Mesendoderm (in vitro differentiated cells): ENCODE results near the gene AKAP12.

ENCODE experiments used
- DNase-seq: peaks from one replicate; pipeline ENCODE4 v3.0.0; 2013
- H2AK5ac ChIP-seq: 2 replicates; pipeline ENCODE4 v1.6.1; 2013; ENCODE audit warnings: low read length, inconsistent platforms
- H2BK120ac ChIP-seq: 2 replicates; pipeline ENCODE4 v1.6.1; 2013; ENCODE audit warnings: low read depth, mild to moderate bottlenecking, low read length, moderate library complexity, mixed read lengths
- H2BK15ac ChIP-seq: replicated peaks from 2 replicates; pipeline ENCODE4 v1.6.1; 2013; ENCODE audit warnings: low read depth, mild to moderate bottlenecking, moderate library complexity
- H2BK5ac ChIP-seq: 2 replicates; pipeline ENCODE4 v1.6.1; 2013; ENCODE audit warnings: low read length, inconsistent platforms
- H3K18ac ChIP-seq: 2 replicates; pipeline ENCODE4 v1.6.1; 2013; ENCODE audit warnings: mild to moderate bottlenecking, low read length, mixed read lengths
- H3K23ac ChIP-seq: one replicate; pipeline ENCODE4 v1.6.1; 2013; ENCODE audit warnings: low read length
- H3K27ac ChIP-seq: 2 replicates; pipeline ENCODE4 v1.5.1; 2013; ENCODE audit warnings: low read depth, mild to moderate bottlenecking, inconsistent platforms, low read length, moderate library complexity
- H3K27me3 ChIP-seq: 2 replicates; pipeline ENCODE4 v1.6.1; 2013; ENCODE audit warnings: low read length, control low read depth, mild to moderate bottlenecking, inconsistent platforms; ENCODE audit not compliant: insufficient read depth, poor library complexity
- H3K36me3 ChIP-seq: 2 replicates; pipeline ENCODE4 v1.6.1; 2013; ENCODE audit warnings: low read length, inconsistent platforms; ENCODE audit not compliant: control insufficient read depth, insufficient read depth
- H3K4ac ChIP-seq: one replicate; pipeline ENCODE4 v1.6.1; 2013; ENCODE audit warnings: low read depth, mild to moderate bottlenecking, low read length, moderate library complexity
- H3K4me1 ChIP-seq: 2 replicates; pipeline ENCODE4 v1.6.1; 2013; ENCODE audit warnings: low read depth, low read length, inconsistent platforms; ENCODE audit not compliant: control insufficient read depth
- H3K4me2 ChIP-seq: 2 replicates; pipeline ENCODE4 v1.6.1; 2013; ENCODE audit warnings: low read length
- H3K4me3 ChIP-seq: 2 replicates; pipeline ENCODE4 v1.5.1; 2013; ENCODE audit warnings: mild to moderate bottlenecking, low read length
- H3K56ac ChIP-seq: one replicate; pipeline ENCODE4 v1.6.1; 2013; ENCODE audit warnings: low read length
- H3K79me1 ChIP-seq: 2 replicates; pipeline ENCODE4 v1.6.1; 2013; ENCODE audit warnings: low read length, inconsistent platforms
- H3K79me2 ChIP-seq: 2 replicates; pipeline ENCODE4 v1.6.1; 2013; ENCODE audit warnings: mild to moderate bottlenecking, low read length; ENCODE audit not compliant: control insufficient read depth, insufficient read depth
- H3K9ac ChIP-seq: 2 replicates; pipeline ENCODE4 v1.6.1; 2013; ENCODE audit warnings: low read length, inconsistent platforms
- H4K5ac ChIP-seq: one replicate; pipeline ENCODE4 v1.6.1; 2013; ENCODE audit warnings: low read length
- H4K8ac ChIP-seq: one replicate; pipeline ENCODE4 v1.6.1; 2013; ENCODE audit warnings: low read depth, mild to moderate bottlenecking, control low read depth, low read length, moderate library complexity
- WGBS: extraction: QIAGEN DNeasy Blood & Tissue Kit; methylation state at CpG from one replicate; pipeline ENCODE4 v1.1.7; 2013; ENCODE audit warnings: low lambda C conversion rate, missing lambda C conversion rate; ENCODE audit not compliant: insufficient coverage; ENCODE audit errors: extremely low coverage; 5-methylcytosine and 5-hydroxymethylcytosine counted together

Gene AKAP12

DNA sequence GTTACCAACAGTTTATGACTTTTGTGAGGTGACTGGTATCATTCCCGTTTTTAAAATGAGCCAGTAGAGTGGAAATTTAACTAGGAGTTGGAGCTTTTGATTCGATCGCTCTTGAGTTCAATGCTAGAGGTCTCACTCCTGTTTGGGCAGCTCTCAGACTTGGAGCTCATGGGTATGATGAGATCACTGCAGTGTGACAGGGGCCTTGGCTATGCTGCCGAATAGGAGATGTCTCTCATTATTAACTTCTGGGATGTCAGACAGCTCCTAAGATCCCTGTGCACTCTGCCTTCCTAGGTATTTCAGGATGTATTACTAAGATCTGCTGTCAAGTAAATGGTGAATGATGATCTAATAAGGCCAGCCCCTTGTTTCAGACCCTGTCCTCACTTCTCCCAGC is 20.4 kb downstream of the AKAP12 start:
- no peak overlapping the region for H3K23ac ChIP-seq
- no peak overlapping the region for H2BK15ac ChIP-seq
- no CpG with 5 or more reads among the region's 4 CpGs for WGBS
- H3K4me2 ChIP-seq = no peak overlapping the region
- H4K5ac ChIP-seq = no peak overlapping the region
- H2BK120ac ChIP-seq = no peak overlapping the region
- peaks cover 6% of the 10 kb centered on the region for H3K79me2 ChIP-seq
- no peak overlapping the region for H2AK5ac ChIP-seq
- H3K4me1 ChIP-seq = no peaks in the 10 kb centered on the region
- no peak overlapping the region for H3K56ac ChIP-seq
- H3K18ac ChIP-seq = no peak overlapping the region
- no peaks in the 10 kb centered on the region for H3K27me3 ChIP-seq
- no peak overlapping the region for H3K27ac ChIP-seq
- no peak overlapping the region for H3K4me3 ChIP-seq
- H3K9ac ChIP-seq = no peak overlapping the region
- DNase-seq = no peak
- no peak overlapping the region for H3K4ac ChIP-seq
- H2BK5ac ChIP-seq = no peak overlapping the region
- H3K36me3 ChIP-seq = no peaks in the 10 kb centered on the region
- peaks cover 8% of the 10 kb centered on the region for H3K79me1 ChIP-seq
- H4K8ac ChIP-seq = no peak overlapping the region

DNA sequence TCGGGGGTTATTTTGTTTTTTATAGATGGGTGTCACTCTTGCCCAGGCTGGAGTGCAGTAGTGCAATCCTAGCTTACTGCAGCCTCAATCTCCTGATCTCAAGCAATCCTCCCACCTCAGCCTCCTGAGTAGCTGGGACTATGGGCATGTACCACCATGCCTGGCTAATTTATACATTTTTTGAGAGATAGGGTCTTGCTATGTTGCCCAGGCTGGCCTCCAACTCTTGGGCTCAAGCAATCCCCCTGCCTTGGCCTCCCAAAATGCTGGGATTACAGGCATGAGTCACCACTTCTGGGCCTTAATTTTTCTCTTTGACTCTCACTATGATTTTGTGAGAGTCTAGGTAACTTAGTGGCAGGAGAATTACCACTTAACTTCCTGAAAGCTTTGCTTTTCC is 23.3 kb downstream of the AKAP12 start:
- no peaks in the 10 kb centered on the region for H3K27me3 ChIP-seq
- H3K36me3 ChIP-seq = no peaks in the 10 kb centered on the region
- no CpG with 5 or more reads among the region's 1 CpG for WGBS

DNA sequence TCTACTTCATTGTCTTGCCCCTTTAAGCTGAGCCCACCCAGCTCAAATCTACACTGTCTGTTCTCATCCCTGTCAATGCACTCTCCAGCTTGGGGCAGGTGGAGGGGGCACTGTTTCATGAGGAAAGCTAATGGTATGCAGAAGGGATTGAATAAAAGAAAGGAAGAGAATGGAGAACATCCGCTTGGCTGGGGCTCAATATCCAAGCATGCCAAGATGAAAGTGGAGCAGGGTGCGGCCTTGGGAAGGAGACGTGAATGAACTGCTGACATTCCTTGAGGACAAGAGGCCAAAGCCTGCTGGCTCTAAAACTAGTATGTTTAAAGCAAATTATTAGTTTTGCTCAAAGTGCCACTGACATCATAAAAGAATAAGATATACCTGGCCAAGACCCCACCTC is 24.2 kb downstream of the AKAP12 start:
- Histone ChIP-seq H4K5ac (no peak overlapping the region), H3K56ac (no peak overlapping the region), H3K9ac (no peak overlapping the region), H2AK5ac (no peak overlapping the region), H3K4me3 (no peak overlapping the region), H3K79me1 (peaks cover 4% of the 10 kb centered on the region), H3K36me3 (no peaks in the 10 kb centered on the region), H4K8ac (no peak overlapping the region), H3K79me2 (peaks cover 2% of the 10 kb centered on the region), H2BK120ac (no peak overlapping the region), H3K27me3 (no peaks in the 10 kb centered on the region), H3K23ac (no peak overlapping the region), H3K4ac (no peak overlapping the region), H3K4me2 (no peak overlapping the region), H3K27ac (no peak overlapping the region), H2BK5ac (no peak overlapping the region), H3K4me1 (no peaks in the 10 kb centered on the region), H3K18ac (no peak overlapping the region), H2BK15ac (no peak overlapping the region)
- no CpG with 5 or more reads among the region's 3 CpGs for WGBS
- DNase-seq = no peak

More for the DNA sequence above, 23.3 kb downstream of the AKAP12 start:
- H4K8ac ChIP-seq = no peak overlapping the region
- H4K5ac ChIP-seq = no peak overlapping the region
- H3K27ac ChIP-seq = no peak overlapping the region
- H3K4me3 ChIP-seq = no peak overlapping the region
- peaks cover 2% of the 10 kb centered on the region for H3K79me2 ChIP-seq
- DNase-seq = no peak
- no peak overlapping the region for H3K23ac ChIP-seq
- no peak overlapping the region for H2BK15ac ChIP-seq
- H3K9ac ChIP-seq = no peak overlapping the region
- H3K79me1 ChIP-seq = peaks cover 6% of the 10 kb centered on the region
- no peak overlapping the region for H3K4me2 ChIP-seq
- no peak overlapping the region for H3K56ac ChIP-seq
- H3K18ac ChIP-seq = no peak overlapping the region
- H2BK5ac ChIP-seq = no peak overlapping the region
- no peak overlapping the region for H2BK120ac ChIP-seq
- no peak overlapping the region for H3K4ac ChIP-seq
- H2AK5ac ChIP-seq = no peak overlapping the region
- H3K4me1 ChIP-seq = no peaks in the 10 kb centered on the region

DNA sequence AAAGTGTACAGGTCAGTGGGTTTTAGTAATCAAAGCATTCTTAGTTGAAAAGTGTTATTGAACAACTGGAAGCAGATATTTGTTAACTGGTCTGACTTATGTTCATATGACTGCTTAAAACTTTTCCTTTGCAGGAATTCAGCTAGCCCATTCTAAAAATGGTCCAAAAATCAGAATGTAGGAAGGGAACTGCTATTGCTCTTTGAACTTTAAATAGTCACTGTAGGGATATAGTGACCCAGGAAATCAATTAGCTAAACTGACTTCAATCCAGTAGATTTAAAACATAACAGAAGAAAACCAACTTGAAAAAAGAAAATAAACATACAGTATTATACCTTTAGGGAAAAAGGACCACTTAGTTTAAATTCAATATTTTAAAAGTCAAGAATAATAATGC is 25.5 kb downstream of the AKAP12 start:
- no peaks in the 10 kb centered on the region for H3K36me3 ChIP-seq
- H3K56ac ChIP-seq = no peak overlapping the region

DNA sequence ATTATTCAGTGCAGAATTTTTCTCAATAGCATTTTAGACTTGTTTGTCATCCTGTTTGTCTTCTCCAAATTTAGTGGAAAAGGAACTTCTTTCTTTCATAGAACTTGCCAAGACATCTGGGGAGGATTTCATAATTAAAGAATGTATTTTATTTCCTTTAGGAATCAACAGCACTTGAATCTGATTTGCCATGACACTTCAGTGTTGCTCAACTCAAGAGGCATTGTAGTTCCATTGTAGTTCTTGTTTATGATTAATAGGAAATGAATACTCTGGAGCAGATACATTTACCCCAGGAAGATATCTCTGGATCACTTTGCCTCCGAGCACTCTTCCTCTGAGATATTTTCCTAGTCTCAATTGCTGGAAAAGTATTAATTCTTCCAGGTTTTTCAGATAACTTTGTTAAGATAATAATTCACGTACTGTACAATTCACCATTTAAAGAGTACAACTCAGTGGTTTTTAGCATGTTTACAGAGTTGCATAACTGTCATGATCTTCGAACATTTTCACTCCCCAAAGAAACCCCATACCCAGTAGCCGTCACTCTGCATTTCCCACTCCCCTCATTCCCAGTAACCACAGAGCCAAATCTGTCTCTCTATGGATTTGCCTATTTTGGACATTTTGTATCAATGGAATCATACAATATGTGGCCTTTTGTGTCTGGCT is 29.7 kb downstream of the AKAP12 start:
- Histone ChIP-seq H3K79me1 (peaks cover 4% of the 10 kb centered on the region), H3K23ac (no peak overlapping the region), H3K27ac (no peak overlapping the region), H3K18ac (no peak overlapping the region), H3K4me1 (no peaks in the 10 kb centered on the region), H2AK5ac (no peak overlapping the region), H3K27me3 (no peaks in the 10 kb centered on the region), H3K4me2 (no peak overlapping the region), H3K4ac (no peak overlapping the region), H3K9ac (no peak overlapping the region), H2BK15ac (no peak overlapping the region), H2BK120ac (no peak overlapping the region), H3K79me2 (peaks cover 6% of the 10 kb centered on the region), H4K8ac (no peak overlapping the region), H3K4me3 (no peak overlapping the region), H3K56ac (no peak overlapping the region), H4K5ac (no peak overlapping the region), H2BK5ac (no peak overlapping the region), H3K36me3 (no peaks in the 10 kb centered on the region)
- no CpG with 5 or more reads among the region's 4 CpGs for WGBS
- no peak for DNase-seq

More for the DNA sequence above, 25.5 kb downstream of the AKAP12 start:
- no peak overlapping the region for H3K27ac ChIP-seq
- no peak overlapping the region for H4K8ac ChIP-seq
- no peak overlapping the region for H2BK15ac ChIP-seq
- no peak overlapping the region for H2AK5ac ChIP-seq
- H3K79me1 ChIP-seq = peaks cover 2% of the 10 kb centered on the region
- no peak overlapping the region for H3K4ac ChIP-seq
- H3K4me3 ChIP-seq = no peak overlapping the region
- H2BK120ac ChIP-seq = no peak overlapping the region
- H3K23ac ChIP-seq = no peak overlapping the region
- no peaks in the 10 kb centered on the region for H3K27me3 ChIP-seq
- no peak overlapping the region for H3K9ac ChIP-seq
- no peak overlapping the region for H2BK5ac ChIP-seq
- no peak for DNase-seq
- H3K4me2 ChIP-seq = no peak overlapping the region
- no peaks in the 10 kb centered on the region for H3K4me1 ChIP-seq
- peaks cover 2% of the 10 kb centered on the region for H3K79me2 ChIP-seq
- H3K18ac ChIP-seq = no peak overlapping the region
- H4K5ac ChIP-seq = no peak overlapping the region

DNA sequence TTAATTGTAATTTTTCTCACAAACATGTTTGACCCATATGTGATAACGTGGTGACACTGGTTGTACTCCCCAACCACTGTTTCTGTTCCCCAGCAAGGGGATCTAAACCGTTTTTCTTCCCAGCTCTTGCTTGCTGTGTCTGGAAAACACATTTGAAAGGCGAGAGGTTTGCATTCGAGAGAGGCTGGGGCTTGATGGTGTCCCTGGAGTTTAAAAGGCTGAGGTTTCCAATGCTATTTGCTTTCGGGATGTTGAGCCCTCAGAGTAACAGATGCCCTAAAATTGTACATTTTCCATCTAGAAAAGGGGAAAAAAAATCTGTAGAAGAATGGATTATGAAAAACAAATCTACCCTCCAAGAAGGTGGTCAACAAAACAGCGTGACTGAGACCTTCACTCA is 35.4 kb downstream of the AKAP12 start:
- H3K4me2 ChIP-seq = no peak overlapping the region
- no peak overlapping the region for H3K23ac ChIP-seq
- H3K4ac ChIP-seq = no peak overlapping the region
- no peak overlapping the region for H4K8ac ChIP-seq
- no peak overlapping the region for H3K18ac ChIP-seq
- H3K27ac ChIP-seq = no peak overlapping the region
- H3K4me1 ChIP-seq = no peaks in the 10 kb centered on the region
- H2AK5ac ChIP-seq = no peak overlapping the region
- no peaks in the 10 kb centered on the region for H3K27me3 ChIP-seq
- H3K79me1 ChIP-seq = peaks cover 2% of the 10 kb centered on the region
- no peaks in the 10 kb centered on the region for H3K36me3 ChIP-seq
- no peak overlapping the region for H2BK120ac ChIP-seq
- no peak overlapping the region for H3K4me3 ChIP-seq
- no peak overlapping the region for H3K9ac ChIP-seq
- no peak overlapping the region for H2BK15ac ChIP-seq
- no peak overlapping the region for H4K5ac ChIP-seq
- peaks cover 4% of the 10 kb centered on the region for H3K79me2 ChIP-seq
- no peak overlapping the region for H2BK5ac ChIP-seq
- no peak for DNase-seq
- H3K56ac ChIP-seq = no peak overlapping the region
- WGBS = no CpG with 5 or more reads among the region's 6 CpGs
